HepG2 (cell line): ENCODE measurements around the gene KHK. TPM values are rescaled to one million over a fixed set of nuclear protein-coding genes. Genes with fewer than 3 reads are reported as not detected.

Experiments used
- ARHGAP35 ChIP-seq: sonication (generic); formaldehyde crosslinking; IDR thresholded peaks from 2 replicates; pipeline ENCODE4 v1.9.0; 2022; ENCODE audit warnings: mild to moderate bottlenecking, inconsistent platforms, moderate library complexity, missing genetic modification reagents, borderline replicate concordance
- BRCA1 ChIP-seq: sonication (generic); formaldehyde crosslinking; IDR thresholded peaks from 2 replicates; pipeline ENCODE4 v1.4.0; 2020; ENCODE audit warnings: missing genetic modification reagents
- CEBPG ChIP-seq: IDR thresholded peaks from 2 replicates; pipeline ENCODE4 v1.6.1; 2016
- EHMT2 ChIP-seq: fragments of 200-600 bp; sonication (generic); IDR thresholded peaks from 2 replicates; pipeline ENCODE4 v1.7.0; 2017; ENCODE audit warnings: antibody characterized with exemption, low read depth, low read length, borderline replicate concordance
- FIP1L1 ChIP-seq: fragments of 200-400 bp; formaldehyde crosslinking; IDR thresholded peaks from 2 replicates; pipeline ENCODE4 v1.6.1; 2018; ENCODE audit warnings: low read depth, mild to moderate bottlenecking, low read length, moderate library complexity, borderline replicate concordance; ENCODE audit not compliant: insufficient read depth
- FOXC1 ChIP-seq: sonication (generic); formaldehyde crosslinking; IDR thresholded peaks from 2 replicates; pipeline ENCODE4 v1.8.0; 2022; ENCODE audit warnings: mild to moderate bottlenecking, missing genetic modification reagents, borderline replicate concordance
- NFATC3 ChIP-seq: sonication (generic); formaldehyde crosslinking; IDR thresholded peaks from 2 replicates; pipeline ENCODE4 v1.5.1; 2020; ENCODE audit warnings: mild to moderate bottlenecking, missing genetic modification reagents
- NFIC ChIP-seq: IDR thresholded peaks from 2 replicates; pipeline ENCODE4 v1.6.1; 2012; ENCODE audit warnings: mild to moderate bottlenecking, low read length, inconsistent platforms
- NR2F6 ChIP-seq, 2 experiments: IDR thresholded peaks; 2 replicates each; pipeline ENCODE4 v1.6.1; 2016; ENCODE audit warnings: antibody characterized with exemption in 1 of 2, mild to moderate bottlenecking in 1 of 2
- REL ChIP-seq: sonication (generic); formaldehyde crosslinking; conservative IDR thresholded peaks from 2 replicates; pipeline ENCODE4 v1.8.0; 2022; ENCODE audit warnings: mild to moderate bottlenecking, missing genetic modification reagents, moderate library complexity
- RNF2 ChIP-seq: fragments of 450-650 bp; conservative IDR thresholded peaks from 2 replicates; pipeline ENCODE4 v1.6.1; 2016; ENCODE audit warnings: low read depth
- SYNCRIP ChIP-seq: fragments of 200-400 bp; formaldehyde crosslinking; IDR thresholded peaks from 2 replicates; pipeline ENCODE4 v1.6.1; 2018; ENCODE audit warnings: mild to moderate bottlenecking, low read depth, low read length; ENCODE audit not compliant: insufficient read depth
- TP53 ChIP-seq: sonication (generic); formaldehyde crosslinking; conservative IDR thresholded peaks from 2 replicates; pipeline ENCODE4 v1.4.0; 2020; ENCODE audit warnings: missing genetic modification reagents
- YEATS4 ChIP-seq: sonication (generic); formaldehyde crosslinking; IDR thresholded peaks from 2 replicates; pipeline ENCODE4 v1.4.0; 2020; ENCODE audit warnings: missing genetic modification reagents, borderline replicate concordance
- ZBTB1 ChIP-seq: sonication (generic); formaldehyde crosslinking; IDR thresholded peaks from 2 replicates; pipeline ENCODE4 v1.4.0; 2020; ENCODE audit warnings: missing genetic modification reagents, borderline replicate concordance
- ZFP36L2 ChIP-seq: sonication (generic); formaldehyde crosslinking; IDR thresholded peaks from 2 replicates; pipeline ENCODE4 v1.4.0; 2020; ENCODE audit warnings: missing genetic modification reagents
- ZNF234 ChIP-seq: sonication (generic); formaldehyde crosslinking; conservative IDR thresholded peaks from 2 replicates; pipeline ENCODE4 v1.5.1; 2020; ENCODE audit warnings: mild to moderate bottlenecking, missing genetic modification reagents
- ZNF24 ChIP-seq: fragments of 450-650 bp; IDR thresholded peaks from 2 replicates; pipeline ENCODE4 v1.6.1; 2017; ENCODE audit warnings: antibody characterized with exemption, mild to moderate bottlenecking
- ZNF331 ChIP-seq: sonication (generic); formaldehyde crosslinking; IDR thresholded peaks from 2 replicates; pipeline ENCODE4 v1.4.0; 2020; ENCODE audit warnings: missing genetic modification reagents
- ZNF510 ChIP-seq: sonication (generic); formaldehyde crosslinking; IDR thresholded peaks from 2 replicates; pipeline ENCODE4 v1.4.0; 2020; ENCODE audit warnings: low read depth, mild to moderate bottlenecking, missing genetic modification reagents
- ZNF7 ChIP-seq: IDR thresholded peaks from 2 replicates; pipeline ENCODE4 v1.6.1; 2016; ENCODE audit warnings: missing biosample characterization, missing genetic modification reagents
- polyA plus RNA-seq, 8 experiments: library from polyadenylated mRNA; depleted of rRNA in 3 of 8; stranded (reverse) in 7 of 8; unstranded in 1 of 8; fragments of >200 nt; fragmentation: Illumina TruSeq in 4 of 8; extraction: Trizol in 4 of 8; gene quantifications; 2 replicates each; pipeline versions ENCODE4 v1.2.1 to v1.2.3, GENCODE V29; 2011 to 2016; ENCODE audit warnings: low read depth in 4 of 8, missing spikeins in 1 of 8, mixed read lengths in 1 of 8; ENCODE audit not compliant: insufficient read depth in 1 of 8
- total RNA-seq, 5 experiments: library from RNA; depleted of rRNA; stranded (reverse); fragments of >200 nt; fragmentation: Illumina TruSeq; extraction: Trizol; gene quantifications; 2 replicates each; pipeline ENCODE4 v1.2.3, GENCODE V29; 2016; ENCODE audit warnings: low read depth in 1 of 5
- TF ChIP-seq, protein P1 (sequence below): sonication (generic); formaldehyde crosslinking; conservative IDR thresholded peaks from 2 replicates; pipeline ENCODE4 v1.4.0; 2020; ENCODE audit warnings: missing genetic modification reagents
- TF ChIP-seq, protein P2 (sequence below): sonication (generic); formaldehyde crosslinking; IDR thresholded peaks from 2 replicates; pipeline ENCODE4 v1.8.1; 2023; ENCODE audit warnings: mild to moderate bottlenecking, missing genetic modification reagents
- TF ChIP-seq, protein P3 (sequence below): sonication (generic); formaldehyde crosslinking; IDR thresholded peaks from 2 replicates; pipeline ENCODE4 v1.5.0; 2020; ENCODE audit warnings: missing genetic modification reagents
- TF ChIP-seq, protein P4 (sequence below): sonication (generic); IDR thresholded peaks from 2 replicates; pipeline ENCODE4 v1.6.1; 2016; ENCODE audit warnings: low read depth, borderline replicate concordance

KHK gene
- total and polyA plus RNA-seq, 2 of the 13 experiments (the other 11 are each of a cell fraction or from before 2014, with no cell fraction given) = 40.9 to 99.2 TPM

DNA sequence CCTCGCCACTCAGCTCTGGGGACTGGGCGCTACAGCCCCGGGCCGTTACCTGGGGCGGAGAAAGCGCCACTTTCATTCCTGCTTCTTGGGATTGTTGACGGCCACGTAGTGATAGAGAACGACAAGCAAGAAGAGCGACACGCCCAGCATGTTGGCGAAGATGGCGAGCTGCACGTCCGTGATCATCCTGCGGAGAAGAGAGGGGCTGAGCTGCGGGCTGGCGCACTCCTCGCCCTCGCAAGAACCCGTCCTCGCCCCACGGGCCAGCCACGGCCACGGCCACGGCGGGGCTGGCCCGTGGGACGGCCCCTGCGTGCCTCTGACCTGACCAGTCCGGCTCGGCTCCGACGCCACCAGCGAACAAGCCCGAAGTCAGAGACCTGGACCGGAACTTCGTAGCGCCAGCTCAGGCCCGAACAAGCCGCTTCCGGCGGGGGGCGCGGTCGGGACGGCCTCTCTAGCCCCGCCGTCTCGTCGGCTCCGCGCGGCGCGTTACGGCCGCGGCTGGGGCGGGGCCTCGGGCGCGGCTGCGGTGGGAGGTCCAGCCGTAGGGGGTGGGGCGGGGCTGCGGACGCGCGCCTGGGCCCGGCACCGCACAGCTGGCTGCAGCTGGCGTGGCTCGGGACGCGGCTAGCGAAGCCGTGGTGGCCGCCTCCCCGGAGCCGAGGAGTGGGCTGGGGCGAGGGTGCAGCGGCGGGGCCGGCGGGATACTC, 15.1 kb upstream of the KHK start, which contains the start of gene OST4 (continued):
- no peak for TF ChIP-seq RNF2
- no peak for TF ChIP-seq SYNCRIP
- peak; percentile 85 for TF ChIP-seq ZNF331 (CRISPR knock-in tag)
- TF ChIP-seq EHMT2 = no peak
- no peak for TF ChIP-seq FOXC1 (CRISPR knock-in tag)
- no peak for TF ChIP-seq ZFP36L2 (CRISPR knock-in tag)
- TF ChIP-seq, protein P1, sequence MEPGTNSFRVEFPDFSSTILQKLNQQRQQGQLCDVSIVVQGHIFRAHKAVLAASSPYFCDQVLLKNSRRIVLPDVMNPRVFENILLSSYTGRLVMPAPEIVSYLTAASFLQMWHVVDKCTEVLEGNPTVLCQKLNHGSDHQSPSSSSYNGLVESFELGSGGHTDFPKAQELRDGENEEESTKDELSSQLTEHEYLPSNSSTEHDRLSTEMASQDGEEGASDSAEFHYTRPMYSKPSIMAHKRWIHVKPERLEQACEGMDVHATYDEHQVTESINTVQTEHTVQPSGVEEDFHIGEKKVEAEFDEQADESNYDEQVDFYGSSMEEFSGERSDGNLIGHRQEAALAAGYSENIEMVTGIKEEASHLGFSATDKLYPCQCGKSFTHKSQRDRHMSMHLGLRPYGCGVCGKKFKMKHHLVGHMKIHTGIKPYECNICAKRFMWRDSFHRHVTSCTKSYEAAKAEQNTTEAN (CRISPR knock-in tag) = peak; percentile 67; the same call in 1 of the 2 replicates
- TF ChIP-seq, protein P2, sequence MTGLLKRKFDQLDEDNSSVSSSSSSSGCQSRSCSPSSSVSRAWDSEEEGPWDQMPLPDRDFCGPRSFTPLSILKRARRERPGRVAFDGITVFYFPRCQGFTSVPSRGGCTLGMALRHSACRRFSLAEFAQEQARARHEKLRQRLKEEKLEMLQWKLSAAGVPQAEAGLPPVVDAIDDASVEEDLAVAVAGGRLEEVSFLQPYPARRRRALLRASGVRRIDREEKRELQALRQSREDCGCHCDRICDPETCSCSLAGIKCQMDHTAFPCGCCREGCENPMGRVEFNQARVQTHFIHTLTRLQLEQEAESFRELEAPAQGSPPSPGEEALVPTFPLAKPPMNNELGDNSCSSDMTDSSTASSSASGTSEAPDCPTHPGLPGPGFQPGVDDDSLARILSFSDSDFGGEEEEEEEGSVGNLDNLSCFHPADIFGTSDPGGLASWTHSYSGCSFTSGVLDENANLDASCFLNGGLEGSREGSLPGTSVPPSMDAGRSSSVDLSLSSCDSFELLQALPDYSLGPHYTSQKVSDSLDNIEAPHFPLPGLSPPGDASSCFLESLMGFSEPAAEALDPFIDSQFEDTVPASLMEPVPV (CRISPR knock-in tag) = no peak
- no peak for TF ChIP-seq REL
- TF ChIP-seq NR2F6 (IDR thresholded peaks at IDR 0.05) = no peak
- TF ChIP-seq NR2F6 (CRISPR knock-in tag; IDR thresholded peaks at IDR 0.05) = no peak
- TF ChIP-seq ARHGAP35 (CRISPR knock-in tag) = no peak; the same call in 1 of the 2 replicates
- no peak for TF ChIP-seq ZBTB1 (CRISPR knock-in tag)
- TF ChIP-seq ZNF510 (CRISPR knock-in tag) = 0 out of 2 replicates have a peak, but pooled peaks have one; percentile 43
- TF ChIP-seq, protein P3, sequence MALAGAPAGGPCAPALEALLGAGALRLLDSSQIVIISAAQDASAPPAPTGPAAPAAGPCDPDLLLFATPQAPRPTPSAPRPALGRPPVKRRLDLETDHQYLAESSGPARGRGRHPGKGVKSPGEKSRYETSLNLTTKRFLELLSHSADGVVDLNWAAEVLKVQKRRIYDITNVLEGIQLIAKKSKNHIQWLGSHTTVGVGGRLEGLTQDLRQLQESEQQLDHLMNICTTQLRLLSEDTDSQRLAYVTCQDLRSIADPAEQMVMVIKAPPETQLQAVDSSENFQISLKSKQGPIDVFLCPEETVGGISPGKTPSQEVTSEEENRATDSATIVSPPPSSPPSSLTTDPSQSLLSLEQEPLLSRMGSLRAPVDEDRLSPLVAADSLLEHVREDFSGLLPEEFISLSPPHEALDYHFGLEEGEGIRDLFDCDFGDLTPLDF = peak; percentile 26; the same call in 1 of the 2 replicates
- no peak for TF ChIP-seq ZNF7 (CRISPR knock-in tag)
- TF ChIP-seq, protein P4, sequence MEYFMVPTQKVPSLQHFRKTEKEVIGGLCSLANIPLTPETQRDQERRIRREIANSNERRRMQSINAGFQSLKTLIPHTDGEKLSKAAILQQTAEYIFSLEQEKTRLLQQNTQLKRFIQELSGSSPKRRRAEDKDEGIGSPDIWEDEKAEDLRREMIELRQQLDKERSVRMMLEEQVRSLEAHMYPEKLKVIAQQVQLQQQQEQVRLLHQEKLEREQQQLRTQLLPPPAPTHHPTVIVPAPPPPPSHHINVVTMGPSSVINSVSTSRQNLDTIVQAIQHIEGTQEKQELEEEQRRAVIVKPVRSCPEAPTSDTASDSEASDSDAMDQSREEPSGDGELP = peak; percentile 93; the same call in 1 of the 2 replicates
- TF ChIP-seq CEBPG (CRISPR knock-in tag) = no peak
- TF ChIP-seq NFIC = no peak
- no peak for TF ChIP-seq ZNF234 (CRISPR knock-in tag)
- TF ChIP-seq NFATC3 (CRISPR knock-in tag) = no peak
- no peak for TF ChIP-seq FIP1L1
- no peak for TF ChIP-seq ZNF24
- peak; percentile 99 for TF ChIP-seq YEATS4 (CRISPR knock-in tag)
- TF ChIP-seq TP53 = no peak; the same call in 1 of the 2 replicates
- no peak for TF ChIP-seq BRCA1 (CRISPR knock-in tag)
